Smooth muscle cell (in vitro differentiated cells): Measurements from ENCODE around the gene FBXO34. TPM values are rescaled to one million over a fixed set of nuclear protein-coding genes. Genes with fewer than 3 reads are reported as not detected.
A peak's percentile ranks its signal among the peaks of the same experiment; 100 is the strongest.

Source experiments
- DNase-seq: peaks from one replicate; lab custom pipeline; 2025; ENCODE audit not compliant: unreplicated experiment; lab: John Stamatoyannopoulos, UW
- H2AFZ ChIP-seq: fragments of 200-600 bp; sonication (generic); 2 replicates; pipeline ENCODE4 v1.6.0; 2016; ENCODE audit warnings: antibody characterized with exemption, low read depth, mild to moderate bottlenecking
- H3F3A ChIP-seq: fragments of 200-600 bp; sonication (generic); 2 replicates; pipeline ENCODE4 v1.6.0; 2017; ENCODE audit warnings: antibody characterized with exemption, low read depth
- H3K27ac ChIP-seq: fragments of 200-600 bp; sonication (generic); 2 replicates; pipeline ENCODE4 v1.5.1; 2016; ENCODE audit warnings: low read depth, mild to moderate bottlenecking
- H3K27me3 ChIP-seq: fragments of 200-600 bp; sonication (generic); 2 replicates; pipeline ENCODE4 v1.6.1; 2016; ENCODE audit warnings: low read depth, mild to moderate bottlenecking
- H3K36me3 ChIP-seq: fragments of 200-600 bp; sonication (generic); 2 replicates; pipeline ENCODE4 v1.5.1; 2016; ENCODE audit warnings: low read depth
- H3K4me1 ChIP-seq: fragments of 200-600 bp; sonication (generic); 2 replicates; pipeline ENCODE4 v1.5.1; 2016; ENCODE audit warnings: low read depth
- H3K4me2 ChIP-seq: fragments of 200-600 bp; sonication (generic); 2 replicates; pipeline ENCODE4 v1.6.0; 2016; ENCODE audit warnings: mild to moderate bottlenecking
- H3K4me3 ChIP-seq: fragments of 200-600 bp; sonication (generic); 2 replicates; pipeline ENCODE4 v1.5.1; 2016; ENCODE audit warnings: mild to moderate bottlenecking
- H3K79me2 ChIP-seq: fragments of 200-600 bp; sonication (generic); 2 replicates; pipeline ENCODE4 v1.6.0; 2016; ENCODE audit warnings: low read depth, mild to moderate bottlenecking
- H3K9ac ChIP-seq: fragments of 200-600 bp; sonication (generic); 2 replicates; pipeline ENCODE4 v1.6.0; 2016; ENCODE audit warnings: low read depth
- H3K9me3 ChIP-seq: fragments of 200-600 bp; sonication (generic); replicated peaks from 2 replicates; pipeline ENCODE4 v1.5.1; 2016; ENCODE audit warnings: low read depth
- H4K20me1 ChIP-seq: fragments of 200-600 bp; sonication (generic); 2 replicates; pipeline ENCODE4 v1.6.0; 2016; ENCODE audit warnings: low read depth
- CTCF ChIP-seq: fragments of 200-600 bp; sonication (generic); IDR thresholded peaks from 2 replicates; pipeline ENCODE4 v1.5.1; 2017; ENCODE audit warnings: borderline replicate concordance, mild to moderate bottlenecking, antibody characterized with exemption; ENCODE audit not compliant: insufficient read depth, poor library complexity, severe bottlenecking
- WGBS: methylation state at CpG from one replicate; pipeline ENCODE4 v1.1.7; 2016; ENCODE audit warnings: low lambda C conversion rate; 5-methylcytosine and 5-hydroxymethylcytosine counted together
- polyA plus RNA-seq: library from polyadenylated mRNA; unstranded; fragments of >200 nt; fragmentation: Nextera tagmentation; extraction: Ambion mirVana; gene quantifications from 2 replicates; pipeline ENCODE4 v1.2.1, GENCODE V29; 2016
- total RNA-seq: library from RNA; depleted of rRNA; stranded (reverse); fragments of >200 nt; gene quantifications from 2 replicates; pipeline ENCODE4 v1.2.3, GENCODE V29; 2014

Gene FBXO34
- total and polyA plus RNA-seq, 2 experiments from 2014 or later = 17.4 to 23.9 TPM

- 19% methylated on average over 33 of the region's 33 CpGs for WGBS
- Histone ChIP-seq H2AFZ (peak overlapping the region; percentile 28), H3K79me2 (no peaks in the 10 kb centered on the region), H3K9me3 (no peaks in the 10 kb centered on the region), H4K20me1 (no peaks in the 10 kb centered on the region), H3K4me2 (peak overlapping the region; percentile 42), H3K4me1 (peaks cover 7% of the 10 kb centered on the region), H3K9ac (no peak overlapping the region), H3F3A (no peaks in the 10 kb centered on the region), H3K36me3 (no peaks in the 10 kb centered on the region), H3K27ac (peak overlapping the region; percentile 29), H3K4me3 (no peak overlapping the region), H3K27me3 (peaks cover 22% of the 10 kb centered on the region)
- TF ChIP-seq CTCF = no peak
- DNase-seq = peak; percentile 6
These were observed 30.6 kb upstream of the FBXO34 start for GRCh38 chr14:55240526-55241178.

DNA sequence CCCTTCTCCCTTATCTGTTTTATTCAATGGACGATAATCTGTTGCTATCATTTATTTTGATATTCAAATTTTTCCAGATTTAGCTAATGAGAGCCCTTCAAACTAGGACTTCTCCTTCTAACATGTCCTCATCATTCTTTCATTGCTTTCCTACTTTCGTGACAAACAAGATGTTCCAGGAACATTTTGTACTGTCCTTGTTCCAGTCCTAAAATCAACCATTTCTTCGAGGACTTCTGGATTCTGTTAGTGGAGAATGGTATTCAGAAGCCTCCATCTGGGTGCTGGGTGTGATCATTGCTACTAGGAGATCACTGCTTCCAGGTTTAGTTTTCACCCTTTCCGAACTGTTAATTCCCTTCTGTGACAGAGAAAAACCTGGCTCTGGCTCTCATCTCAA lies 29.5 kb upstream of the FBXO34 start:
- H3K4me2 ChIP-seq = no peak overlapping the region
- H3K27me3 ChIP-seq = peaks cover 22% of the 10 kb centered on the region
- H3K36me3 ChIP-seq = no peaks in the 10 kb centered on the region
- peaks cover 7% of the 10 kb centered on the region for H3K4me1 ChIP-seq
- WGBS = 94% methylated on average over 4 of the region's 4 CpGs
- H3K9me3 ChIP-seq = no peaks in the 10 kb centered on the region
- H3K79me2 ChIP-seq = no peaks in the 10 kb centered on the region
- H3K4me3 ChIP-seq = no peak overlapping the region
- H2AFZ ChIP-seq = no peak overlapping the region
- no peak overlapping the region for H3K27ac ChIP-seq
- H3K9ac ChIP-seq = no peak overlapping the region
- TF ChIP-seq CTCF = no peak
- no peaks in the 10 kb centered on the region for H3F3A ChIP-seq
- no peak for DNase-seq
- no peaks in the 10 kb centered on the region for H4K20me1 ChIP-seq

DNA sequence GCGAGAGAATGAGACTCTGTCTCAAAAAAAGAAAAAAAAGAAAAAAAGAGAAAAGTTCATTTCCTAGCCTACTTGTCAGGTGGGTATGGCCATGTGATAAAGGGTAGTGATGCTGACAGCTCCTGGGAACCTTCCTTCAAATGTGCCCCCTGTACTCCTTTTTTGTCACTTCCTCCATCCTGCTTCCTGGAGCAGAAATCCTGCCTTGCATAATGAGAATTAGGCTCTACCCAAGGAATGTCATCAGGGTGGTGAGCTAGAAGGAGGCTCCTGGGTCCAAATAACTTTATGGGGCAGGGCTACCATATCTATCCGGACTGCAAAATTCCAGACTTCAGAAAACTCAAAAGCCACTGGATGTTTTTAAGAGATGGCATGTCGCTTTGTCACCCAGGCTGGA lies 27.8 kb upstream of the FBXO34 start:
- Histone ChIP-seq H3F3A (no peaks in the 10 kb centered on the region), H4K20me1 (no peaks in the 10 kb centered on the region), H3K9ac (no peak overlapping the region), H3K9me3 (no peaks in the 10 kb centered on the region), H3K4me3 (no peak overlapping the region), H3K79me2 (no peaks in the 10 kb centered on the region), H3K36me3 (no peaks in the 10 kb centered on the region), H2AFZ (no peak overlapping the region), H3K4me2 (no peak overlapping the region), H3K27me3 (peaks cover 31% of the 10 kb centered on the region), H3K4me1 (peaks cover 7% of the 10 kb centered on the region), H3K27ac (no peak overlapping the region)
- DNase-seq = no peak
- no peak for TF ChIP-seq CTCF
- WGBS = 95% methylated on average over 3 of the region's 3 CpGs

- H3K9ac ChIP-seq = no peak overlapping the region
- 97% methylated on average over 5 of the region's 5 CpGs for WGBS
- peaks cover 35% of the 10 kb centered on the region for H3K27me3 ChIP-seq
- peaks cover 7% of the 10 kb centered on the region for H3K4me1 ChIP-seq
- H4K20me1 ChIP-seq = no peaks in the 10 kb centered on the region
- no peak overlapping the region for H3K4me3 ChIP-seq
- no peak overlapping the region for H3K4me2 ChIP-seq
- no peak for TF ChIP-seq CTCF
- H3K9me3 ChIP-seq = no peaks in the 10 kb centered on the region
- no peaks in the 10 kb centered on the region for H3F3A ChIP-seq
- no peak overlapping the region for H2AFZ ChIP-seq
- no peaks in the 10 kb centered on the region for H3K79me2 ChIP-seq
- no peaks in the 10 kb centered on the region for H3K36me3 ChIP-seq
- H3K27ac ChIP-seq = no peak overlapping the region
- no peak for DNase-seq
These were observed 27.4 kb upstream of the FBXO34 start for GRCh38 chr14:55243813-55244212.
